Mesothelial cell of epicardium (in vitro differentiated cells): Measurements from ENCODE around the gene MVB12B. TPM values are rescaled to one million over a fixed set of nuclear protein-coding genes. Genes with fewer than 3 reads are reported as not detected.
A peak's percentile ranks its signal among the peaks of the same experiment; 100 is the strongest.

ENCODE experiments used
- DNase-seq, 2 experiments: peaks; one replicate each; pipeline ENCODE4 v3.0.0; 2021; ENCODE audit warnings: low spot score in 2 of 2; ENCODE audit not compliant: unreplicated experiment in 2 of 2
- H3K27ac Mint-ChIP-seq: 2 replicates; pipeline ENCODE4 v1.8.0; 2021; ENCODE audit warnings: mixed read lengths
- H3K27me3 Mint-ChIP-seq: 2 replicates; pipeline ENCODE4 v1.8.0; 2021; ENCODE audit warnings: low read depth, mixed read lengths
- H3K36me3 Mint-ChIP-seq: 2 replicates; pipeline ENCODE4 v1.8.0; 2021; ENCODE audit warnings: mixed read lengths
- H3K4me1 Mint-ChIP-seq: 2 replicates; pipeline ENCODE4 v1.8.0; 2021; ENCODE audit warnings: mixed read lengths
- H3K4me3 Mint-ChIP-seq: 2 replicates; pipeline ENCODE4 v1.8.0; 2021; ENCODE audit warnings: mild to moderate bottlenecking, moderate library complexity, mixed read lengths
- H3K9me3 Mint-ChIP-seq: 2 replicates; pipeline ENCODE4 v1.8.0; 2021; ENCODE audit warnings: mixed read lengths
- total RNA-seq: library from RNA; stranded (reverse); gene quantifications from 3 replicates; pipeline ENCODE4 v1.2.1, GENCODE V29; 2021
- TF ChIP-seq, protein P1 (sequence below): fragments of 200-600 bp; sonication (generic); IDR thresholded peaks from one replicate; pipeline ENCODE4 v1.5.0; 2021; ENCODE audit warnings: antibody characterized with exemption; ENCODE audit not compliant: unreplicated experiment

The MVB12B gene
- total RNA-seq, 1 donor from 2014 or later = 43.7 TPM

DNA sequence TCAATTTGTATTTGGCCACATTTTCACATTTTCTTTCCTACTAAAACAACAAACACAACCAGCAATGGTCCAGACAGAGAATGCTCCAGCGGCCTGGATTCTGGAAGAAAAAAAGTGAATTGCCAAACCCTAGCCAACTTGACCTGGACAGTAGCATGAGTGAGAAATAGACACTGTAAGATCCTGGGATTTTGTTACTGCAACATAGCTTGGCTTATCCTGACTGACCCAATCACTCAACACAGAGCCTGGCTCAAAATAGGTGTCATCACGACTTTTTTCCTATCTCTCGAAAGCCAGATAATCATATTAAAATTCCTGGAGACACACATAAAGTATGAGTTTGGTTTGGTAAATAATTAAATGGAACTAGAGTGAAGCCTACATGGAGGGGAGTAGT lies 25.4 kb upstream of the MVB12B start:
- Mint-ChIP-seq H3K4me3 (no peak overlapping the region), H3K4me1 (no peaks in the 10 kb centered on the region), H3K27me3 (no peaks in the 10 kb centered on the region), H3K36me3 (no peaks in the 10 kb centered on the region), H3K9me3 (no peaks in the 10 kb centered on the region), H3K27ac (no peak overlapping the region)
- DNase-seq = no peak
- TF ChIP-seq, protein P1, sequence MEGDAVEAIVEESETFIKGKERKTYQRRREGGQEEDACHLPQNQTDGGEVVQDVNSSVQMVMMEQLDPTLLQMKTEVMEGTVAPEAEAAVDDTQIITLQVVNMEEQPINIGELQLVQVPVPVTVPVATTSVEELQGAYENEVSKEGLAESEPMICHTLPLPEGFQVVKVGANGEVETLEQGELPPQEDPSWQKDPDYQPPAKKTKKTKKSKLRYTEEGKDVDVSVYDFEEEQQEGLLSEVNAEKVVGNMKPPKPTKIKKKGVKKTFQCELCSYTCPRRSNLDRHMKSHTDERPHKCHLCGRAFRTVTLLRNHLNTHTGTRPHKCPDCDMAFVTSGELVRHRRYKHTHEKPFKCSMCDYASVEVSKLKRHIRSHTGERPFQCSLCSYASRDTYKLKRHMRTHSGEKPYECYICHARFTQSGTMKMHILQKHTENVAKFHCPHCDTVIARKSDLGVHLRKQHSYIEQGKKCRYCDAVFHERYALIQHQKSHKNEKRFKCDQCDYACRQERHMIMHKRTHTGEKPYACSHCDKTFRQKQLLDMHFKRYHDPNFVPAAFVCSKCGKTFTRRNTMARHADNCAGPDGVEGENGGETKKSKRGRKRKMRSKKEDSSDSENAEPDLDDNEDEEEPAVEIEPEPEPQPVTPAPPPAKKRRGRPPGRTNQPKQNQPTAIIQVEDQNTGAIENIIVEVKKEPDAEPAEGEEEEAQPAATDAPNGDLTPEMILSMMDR = no peak

- DNase-seq = no peak
- TF ChIP-seq, protein P1 = peak; percentile 20
- Mint-ChIP-seq H3K4me3 (no peak overlapping the region), H3K27me3 (no peaks in the 10 kb centered on the region), H3K27ac (no peak overlapping the region), H3K4me1 (no peaks in the 10 kb centered on the region), H3K36me3 (no peaks in the 10 kb centered on the region), H3K9me3 (no peaks in the 10 kb centered on the region)
Observed at GRCh38 chr9:126301985-126302603, 24.5 kb upstream of the MVB12B start.

DNA sequence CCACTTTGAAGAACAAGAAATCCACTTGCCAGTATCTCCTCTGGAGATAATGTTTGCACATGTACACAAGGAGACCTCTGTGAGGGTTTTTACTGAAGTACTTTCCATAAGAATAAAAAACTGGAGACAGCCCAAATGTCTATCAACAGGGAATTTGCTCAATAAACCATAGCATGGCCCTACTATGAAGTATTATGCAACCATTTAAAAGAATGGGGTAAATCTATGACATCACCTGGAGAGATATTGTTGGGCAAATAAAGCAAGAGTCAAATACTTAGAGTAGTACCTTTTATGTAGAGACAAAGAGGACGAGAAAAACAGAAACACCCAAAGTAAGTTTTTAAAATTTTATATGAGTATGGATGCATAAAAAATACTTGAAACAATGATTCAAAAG lies 23.9 kb upstream of the MVB12B start:
- Mint-ChIP-seq H3K9me3 (no peaks in the 10 kb centered on the region), H3K4me3 (no peak overlapping the region), H3K4me1 (peaks cover 3% of the 10 kb centered on the region), H3K36me3 (no peaks in the 10 kb centered on the region), H3K27ac (no peak overlapping the region), H3K27me3 (no peaks in the 10 kb centered on the region)
- TF ChIP-seq, protein P1 = no peak
- DNase-seq = no peak

GRCh38 chr9:126303488-126303887 lies 23.1 kb upstream of the MVB12B start:
- no peak for DNase-seq
- no peaks in the 10 kb centered on the region for H3K27me3 Mint-ChIP-seq
- H3K9me3 Mint-ChIP-seq = no peaks in the 10 kb centered on the region
- no peak overlapping the region for H3K4me3 Mint-ChIP-seq
- peaks cover 3% of the 10 kb centered on the region for H3K4me1 Mint-ChIP-seq
- no peaks in the 10 kb centered on the region for H3K36me3 Mint-ChIP-seq
- TF ChIP-seq, protein P1 = no peak
- no peak overlapping the region for H3K27ac Mint-ChIP-seq

DNA sequence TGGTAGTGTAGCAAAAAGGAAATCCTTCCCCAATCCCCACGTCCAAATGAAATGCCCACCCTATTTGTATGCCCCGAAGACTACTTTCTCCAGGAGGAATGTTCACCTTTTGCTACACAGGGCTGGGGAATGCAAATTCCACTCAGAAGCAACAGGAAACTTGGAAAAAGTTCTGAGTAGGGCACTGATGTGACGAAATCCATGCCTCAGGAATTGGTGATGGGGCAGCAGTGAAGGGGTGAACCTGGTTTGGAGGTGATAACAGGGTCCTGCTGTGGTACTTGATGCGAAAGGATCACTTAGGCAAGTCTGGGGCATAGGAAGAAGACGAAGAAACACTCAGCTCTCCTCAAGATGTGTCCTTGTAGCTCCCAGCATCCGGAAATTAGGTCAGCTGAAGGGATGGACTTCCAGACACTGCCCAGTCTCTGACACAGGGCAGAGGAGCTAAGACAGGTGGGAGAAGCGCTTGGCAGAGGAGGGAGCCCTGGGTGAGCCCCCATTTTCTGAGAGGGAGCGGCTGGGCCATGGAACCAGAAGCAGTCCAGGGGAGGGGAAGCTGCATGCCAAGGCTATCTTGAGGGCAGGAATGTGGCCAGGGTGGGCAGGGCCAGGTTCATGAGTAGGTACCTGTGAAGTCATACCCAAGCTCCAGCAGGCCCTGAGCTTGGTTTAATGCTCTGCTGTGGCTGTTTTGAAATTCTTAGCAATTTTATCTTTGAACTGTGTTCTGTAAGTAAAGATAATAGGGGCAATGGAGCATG lies 22.2 kb upstream of the MVB12B start:
- Mint-ChIP-seq H3K4me3 (no peak overlapping the region), H3K27ac (no peak overlapping the region), H3K4me1 (peaks cover 3% of the 10 kb centered on the region), H3K27me3 (no peaks in the 10 kb centered on the region), H3K9me3 (no peaks in the 10 kb centered on the region), H3K36me3 (no peaks in the 10 kb centered on the region)
- TF ChIP-seq, protein P1 = no peak
- DNase-seq = no peak
